ENCODE results near the gene CBLN3. TPM values are rescaled to one million over a fixed set of nuclear protein-coding genes. Genes with fewer than 3 reads are reported as not detected.
A peak's percentile ranks its signal among the peaks of the same experiment; 100 is the strongest.

CBLN3 gene
- total RNA-seq, 2 experiments from 2014 or later = 2.0 to 6.7 TPM

DNA sequence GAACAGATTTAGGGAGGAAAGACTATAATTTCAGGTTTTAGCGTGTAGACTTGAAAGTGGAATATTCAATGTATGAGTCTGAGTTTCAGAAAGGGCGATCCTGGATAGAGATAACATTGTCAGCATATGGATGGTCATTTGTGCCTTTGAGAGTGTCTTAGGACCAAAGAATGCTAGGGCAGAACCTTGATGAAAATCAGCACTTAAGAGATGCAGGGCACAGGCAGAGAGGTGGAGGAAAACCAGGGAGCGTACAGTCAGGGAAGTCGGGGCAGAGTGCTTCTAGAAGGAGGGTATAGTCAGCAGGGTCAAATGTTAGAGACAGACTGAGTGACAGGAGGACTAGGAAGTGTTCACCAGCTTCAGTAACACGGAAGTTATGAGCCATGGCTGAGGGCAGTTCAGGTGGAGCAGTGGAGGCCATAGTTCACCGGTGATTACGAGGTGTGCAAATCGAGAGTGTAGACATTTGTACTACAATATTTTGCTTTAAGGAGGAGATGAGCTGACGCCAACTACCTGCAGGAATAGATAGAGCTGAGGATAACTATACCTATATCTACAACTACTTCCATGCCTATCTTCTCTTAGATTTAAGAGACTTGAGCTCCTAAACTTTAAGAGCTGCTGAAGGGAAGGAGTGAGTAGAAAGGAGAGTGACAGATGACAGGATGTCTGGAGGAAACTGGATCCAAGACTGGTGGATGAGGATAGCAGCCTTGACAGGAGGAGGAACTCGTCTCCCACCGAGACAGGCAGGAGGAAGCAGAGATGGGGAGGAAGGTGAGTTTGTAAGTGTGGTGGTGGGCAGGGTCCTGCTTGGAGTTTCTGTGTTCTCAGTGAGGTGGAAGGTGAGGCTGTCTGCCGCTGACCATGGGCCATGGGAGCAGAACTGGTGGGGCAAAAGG lies 6.5 kb downstream of the CBLN3 start:
- H3K4me1 ChIP-seq (ENCODE audit: insufficient read depth, low read length, poor library complexity, severe bottlenecking) = peaks cover 5% of the 10 kb centered on the region
- no peak for DNase-seq (ENCODE audit: low spot score)
- no peak overlapping the region; the same call in 1 of the 2 replicates for H3K4me2 ChIP-seq (ENCODE audit: low read length)
- no TSS peak for BruUV-seq (replicated peaks)
- no peaks in the 10 kb centered on the region for H4K20me1 ChIP-seq (ENCODE audit: insufficient read depth, low read length)
- intact Hi-C loops (cut with micrococcal nuclease; ENCODE audit: unreplicated experiment) = no loop called here
- no peaks in the 10 kb centered on the region for H3K9me3 ChIP-seq (ENCODE audit: low read length)
- H3K79me2 ChIP-seq (ENCODE audit: insufficient read depth, low read depth, low read length) = no peaks in the 10 kb centered on the region
- no peaks in the 10 kb centered on the region for H3K9me2 ChIP-seq (ENCODE audit: insufficient read depth, low read length)
- TF ChIP-seq, protein P1, sequence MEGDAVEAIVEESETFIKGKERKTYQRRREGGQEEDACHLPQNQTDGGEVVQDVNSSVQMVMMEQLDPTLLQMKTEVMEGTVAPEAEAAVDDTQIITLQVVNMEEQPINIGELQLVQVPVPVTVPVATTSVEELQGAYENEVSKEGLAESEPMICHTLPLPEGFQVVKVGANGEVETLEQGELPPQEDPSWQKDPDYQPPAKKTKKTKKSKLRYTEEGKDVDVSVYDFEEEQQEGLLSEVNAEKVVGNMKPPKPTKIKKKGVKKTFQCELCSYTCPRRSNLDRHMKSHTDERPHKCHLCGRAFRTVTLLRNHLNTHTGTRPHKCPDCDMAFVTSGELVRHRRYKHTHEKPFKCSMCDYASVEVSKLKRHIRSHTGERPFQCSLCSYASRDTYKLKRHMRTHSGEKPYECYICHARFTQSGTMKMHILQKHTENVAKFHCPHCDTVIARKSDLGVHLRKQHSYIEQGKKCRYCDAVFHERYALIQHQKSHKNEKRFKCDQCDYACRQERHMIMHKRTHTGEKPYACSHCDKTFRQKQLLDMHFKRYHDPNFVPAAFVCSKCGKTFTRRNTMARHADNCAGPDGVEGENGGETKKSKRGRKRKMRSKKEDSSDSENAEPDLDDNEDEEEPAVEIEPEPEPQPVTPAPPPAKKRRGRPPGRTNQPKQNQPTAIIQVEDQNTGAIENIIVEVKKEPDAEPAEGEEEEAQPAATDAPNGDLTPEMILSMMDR (conservative IDR thresholded peaks at IDR 0.05; ENCODE audit: low read length) = no peak
- H3K36me3 ChIP-seq (ENCODE audit: insufficient read depth, low read length) = no peaks in the 10 kb centered on the region
- ChIA-PET CTCF (ENCODE audit: unreplicated experiment) (interaction anchor here (0.6 kb wide), 1 partner anchor 18 kb away, joined by 3 read pairs; no protein-coding TSS in a partner anchor), POLR2A (interaction anchor here (0.6 to 1.8 kb wide), 3 partner anchors 9 to 83 kb away, joined by 3 read pairs; partner anchors contain the start of gene RIPK3)
- no peak overlapping the region for H3K4me3 ChIP-seq (ENCODE audit: low read depth, low read length, poor library complexity, severe bottlenecking)
- peak overlapping the region; percentile 63; the same call in 1 of the 2 replicates for H2AFZ ChIP-seq (ENCODE audit: low read length)
- no peak overlapping the region for H3K27ac ChIP-seq (ENCODE audit: low read depth, low read length, poor library complexity, severe bottlenecking)

DNA sequence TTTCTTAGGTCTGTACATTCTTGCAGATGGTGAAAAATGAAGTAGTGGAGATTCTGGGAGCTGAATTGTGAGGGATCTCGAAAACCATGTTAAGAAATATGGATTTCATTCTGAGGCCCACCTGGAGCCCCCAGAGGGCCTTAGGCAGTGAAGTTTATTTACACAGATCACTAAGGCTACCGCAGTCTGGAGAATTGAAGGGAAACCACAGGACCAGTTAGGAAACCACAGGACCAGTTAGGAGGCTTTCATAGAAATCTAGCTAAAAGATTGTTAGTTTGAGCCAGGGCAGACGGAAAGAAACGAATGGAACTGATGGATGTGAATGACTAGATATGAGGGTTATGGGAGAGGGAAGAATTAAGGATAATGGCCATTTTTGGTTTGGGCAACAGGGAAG lies 7.2 kb downstream of the CBLN3 start:
- DNase-seq (ENCODE audit: low spot score) = no peak
- no peak overlapping the region for H3K27ac ChIP-seq (ENCODE audit: low read depth, low read length, poor library complexity, severe bottlenecking)
- H3K9me2 ChIP-seq (ENCODE audit: insufficient read depth, low read length) = no peaks in the 10 kb centered on the region
- no peaks in the 10 kb centered on the region for H3K36me3 ChIP-seq (ENCODE audit: insufficient read depth, low read length)
- no peaks in the 10 kb centered on the region for H4K20me1 ChIP-seq (ENCODE audit: insufficient read depth, low read length)
- H3K4me3 ChIP-seq (ENCODE audit: low read depth, low read length, poor library complexity, severe bottlenecking) = no peak overlapping the region
- no peak overlapping the region for H3K4me2 ChIP-seq (ENCODE audit: low read length)
- H2AFZ ChIP-seq (ENCODE audit: low read length) = no peak overlapping the region; the same call in 1 of the 2 replicates
- no TSS peak for BruUV-seq (replicated peaks)
- intact Hi-C loops (cut with micrococcal nuclease; ENCODE audit: unreplicated experiment) = no loop called here
- no peaks in the 10 kb centered on the region for H3K79me2 ChIP-seq (ENCODE audit: insufficient read depth, low read depth, low read length)
- H3K4me1 ChIP-seq (ENCODE audit: insufficient read depth, low read length, poor library complexity, severe bottlenecking) = peaks cover 5% of the 10 kb centered on the region
- no peaks in the 10 kb centered on the region for H3K9me3 ChIP-seq (ENCODE audit: low read length)
- CTCF ChIA-PET (ENCODE audit: unreplicated experiment) = no interaction called here
- POLR2A ChIA-PET = interaction anchor here (0.6 to 1.1 kb wide), 2 partner anchors 9 to 32 kb away, joined by 3 read pairs; no protein-coding TSS in a partner anchor
- no peak for TF ChIP-seq EZH2phosphoT487 (IDR thresholded peaks at IDR 0.05; ENCODE audit: borderline replicate concordance, low read depth, low read length)
- TF ChIP-seq, protein P1 (conservative IDR thresholded peaks at IDR 0.05; ENCODE audit: low read length) = no peak

- TF ChIP-seq, protein P1 (conservative IDR thresholded peaks at IDR 0.05; ENCODE audit: low read length) = no peak
- no peak for TF ChIP-seq EZH2phosphoT487 (IDR thresholded peaks at IDR 0.05; ENCODE audit: borderline replicate concordance, low read depth, low read length)
- Histone ChIP-seq H4K20me1 (ENCODE audit: insufficient read depth, low read length) (no peaks in the 10 kb centered on the region), H3K9me3 (ENCODE audit: low read length) (no peaks in the 10 kb centered on the region), H3K4me3 (ENCODE audit: low read depth, low read length, poor library complexity, severe bottlenecking) (no peak overlapping the region), H3K36me3 (ENCODE audit: insufficient read depth, low read length) (no peaks in the 10 kb centered on the region), H2AFZ (ENCODE audit: low read length) (no peak overlapping the region), H3K9me2 (ENCODE audit: insufficient read depth, low read length) (no peaks in the 10 kb centered on the region), H3K4me1 (ENCODE audit: insufficient read depth, low read length, poor library complexity, severe bottlenecking) (no peaks in the 10 kb centered on the region), H3K27ac (ENCODE audit: low read depth, low read length, poor library complexity, severe bottlenecking) (no peak overlapping the region), H3K4me2 (ENCODE audit: low read length) (no peak overlapping the region), H3K79me2 (ENCODE audit: insufficient read depth, low read depth, low read length) (no peaks in the 10 kb centered on the region)
- no peak for DNase-seq (ENCODE audit: low spot score)
- ChIA-PET POLR2A (interaction anchor here (1.2 to 1.3 kb wide), 2 partner anchors 12 to 57 kb away, joined by 3 to 6 read pairs; partner anchors contain the start of gene KHNYN), CTCF (ENCODE audit: unreplicated experiment) (no interaction called here)
- intact Hi-C loops (cut with micrococcal nuclease; ENCODE audit: unreplicated experiment) = no loop called here
- BruUV-seq (replicated peaks) = no TSS peak
Observed at GRCh38 chr14:24418492-24418873, 11.0 kb downstream of the CBLN3 start.

All from OCI-LY7 (cell line).